Measurements from ENCODE around the gene CD82.

DNA sequence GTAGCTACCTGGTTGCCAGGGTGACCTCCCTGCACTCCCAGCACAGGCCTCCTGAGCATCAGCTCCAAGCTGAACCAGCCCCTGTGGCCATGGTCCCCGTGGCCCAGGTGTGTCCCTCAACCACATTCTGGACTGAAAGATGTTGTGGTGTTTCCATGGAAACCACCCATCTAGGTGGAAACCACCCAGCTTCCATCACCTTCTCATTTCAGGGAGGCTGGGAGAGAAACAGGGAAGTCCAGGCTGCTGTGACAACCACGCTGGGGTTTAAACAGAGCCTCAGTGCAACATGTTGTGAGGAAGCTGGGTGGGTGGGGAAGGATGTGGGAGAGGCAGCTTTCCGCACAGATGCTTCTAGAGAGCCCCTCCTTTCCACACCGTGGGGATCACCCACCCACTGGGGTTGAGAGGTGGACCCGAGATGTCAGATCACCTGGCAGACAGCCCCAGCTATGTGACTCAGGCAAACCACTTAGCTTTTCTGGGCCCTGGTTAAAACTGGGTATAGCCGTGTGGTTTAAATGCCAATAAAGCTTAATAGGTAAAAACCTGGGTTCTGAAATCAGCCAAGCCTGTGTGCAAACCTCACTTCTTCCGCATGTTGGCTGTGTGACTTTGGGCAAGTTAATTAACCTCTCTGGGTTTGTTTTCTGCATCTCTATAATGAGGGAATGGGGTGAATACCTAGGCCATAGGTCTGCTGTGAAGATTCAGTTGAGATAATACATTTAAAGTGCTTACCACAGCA is 46.4 kb downstream of the CD82 start:
- TF ChIP-seq, protein P1, sequence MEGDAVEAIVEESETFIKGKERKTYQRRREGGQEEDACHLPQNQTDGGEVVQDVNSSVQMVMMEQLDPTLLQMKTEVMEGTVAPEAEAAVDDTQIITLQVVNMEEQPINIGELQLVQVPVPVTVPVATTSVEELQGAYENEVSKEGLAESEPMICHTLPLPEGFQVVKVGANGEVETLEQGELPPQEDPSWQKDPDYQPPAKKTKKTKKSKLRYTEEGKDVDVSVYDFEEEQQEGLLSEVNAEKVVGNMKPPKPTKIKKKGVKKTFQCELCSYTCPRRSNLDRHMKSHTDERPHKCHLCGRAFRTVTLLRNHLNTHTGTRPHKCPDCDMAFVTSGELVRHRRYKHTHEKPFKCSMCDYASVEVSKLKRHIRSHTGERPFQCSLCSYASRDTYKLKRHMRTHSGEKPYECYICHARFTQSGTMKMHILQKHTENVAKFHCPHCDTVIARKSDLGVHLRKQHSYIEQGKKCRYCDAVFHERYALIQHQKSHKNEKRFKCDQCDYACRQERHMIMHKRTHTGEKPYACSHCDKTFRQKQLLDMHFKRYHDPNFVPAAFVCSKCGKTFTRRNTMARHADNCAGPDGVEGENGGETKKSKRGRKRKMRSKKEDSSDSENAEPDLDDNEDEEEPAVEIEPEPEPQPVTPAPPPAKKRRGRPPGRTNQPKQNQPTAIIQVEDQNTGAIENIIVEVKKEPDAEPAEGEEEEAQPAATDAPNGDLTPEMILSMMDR (conservative IDR thresholded peaks at IDR 0.05; ENCODE audit: low read depth, low read length), result no peak
- TF ChIP-seq EZH2 (IDR thresholded peaks at IDR 0.05; ENCODE audit: borderline replicate concordance, low read depth, low read length, poor library complexity, severe bottlenecking), result no peak

Measured in A673 (cell line).